ENCODE measurements around the gene LRRTM2. TPM values are rescaled to one million over a fixed set of nuclear protein-coding genes. Genes with fewer than 3 reads are reported as not detected.

LRRTM2 gene
- total and polyA plus RNA-seq, 4 donors, result 0.08 to 0.71 (median 0.24) TPM; not detected in 1

DNA sequence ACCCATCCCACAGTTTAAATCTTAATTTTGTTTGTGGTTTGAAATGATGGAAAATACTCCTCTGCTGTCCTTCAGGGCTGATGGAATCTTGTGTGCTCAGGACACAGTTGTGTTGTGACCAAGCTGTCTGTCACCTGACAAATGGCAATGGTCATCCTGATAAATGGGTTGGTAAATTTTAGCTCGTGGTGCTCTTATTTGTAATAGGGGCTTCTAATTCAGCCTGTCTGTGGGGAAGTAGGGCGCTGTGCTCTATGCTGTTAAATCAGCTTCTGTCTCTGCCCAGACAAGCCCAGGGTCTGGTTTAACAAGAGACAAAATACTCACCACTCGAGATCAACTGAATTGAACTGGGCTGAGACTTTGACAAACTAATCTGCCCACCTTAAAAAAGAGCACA, 4.5 kb downstream of the LRRTM2 start:
- Histone ChIP-seq H3K4me1 (ENCODE audit: control insufficient read depth in 4 of 4, insufficient read depth in 4 of 4, low read length in 3 of 4) (peaks cover 0 to 17% (median 4%) of the 10 kb centered on the region in 4 donors), H3K27ac (ENCODE audit: low read depth in 1 of 2, low read length in 2 of 2) (no peak overlapping the region), H3K9ac (ENCODE audit: low read depth in 1 of 2, low read length in 2 of 2) (no peak overlapping the region), H3K27me3 (ENCODE audit: control insufficient read depth in 4 of 4, insufficient read depth in 4 of 4, low read length in 3 of 4) (no peaks in the 10 kb centered on the region), H3K36me3 (ENCODE audit: control insufficient read depth in 4 of 4, insufficient read depth in 3 of 4, low read depth in 1 of 4, low read length in 3 of 4) (peaks cover 0 to 2% (median 0%) of the 10 kb centered on the region in 4 donors), H3K4me3 (ENCODE audit: low read depth in 1 of 3, low read length in 3 of 3) (no peak overlapping the region), H3K9me3 (ENCODE audit: control insufficient read depth in 4 of 4, low read length in 3 of 4) (no peaks in the 10 kb centered on the region)
- no peak for DNase-seq (ENCODE audit: low spot score)
- 82% methylated on average over 3 of the region's 3 CpGs for WGBS
- no peak for TF ChIP-seq FOXA1 (IDR thresholded peaks at IDR 0.05)
- TF ChIP-seq, protein P1, sequence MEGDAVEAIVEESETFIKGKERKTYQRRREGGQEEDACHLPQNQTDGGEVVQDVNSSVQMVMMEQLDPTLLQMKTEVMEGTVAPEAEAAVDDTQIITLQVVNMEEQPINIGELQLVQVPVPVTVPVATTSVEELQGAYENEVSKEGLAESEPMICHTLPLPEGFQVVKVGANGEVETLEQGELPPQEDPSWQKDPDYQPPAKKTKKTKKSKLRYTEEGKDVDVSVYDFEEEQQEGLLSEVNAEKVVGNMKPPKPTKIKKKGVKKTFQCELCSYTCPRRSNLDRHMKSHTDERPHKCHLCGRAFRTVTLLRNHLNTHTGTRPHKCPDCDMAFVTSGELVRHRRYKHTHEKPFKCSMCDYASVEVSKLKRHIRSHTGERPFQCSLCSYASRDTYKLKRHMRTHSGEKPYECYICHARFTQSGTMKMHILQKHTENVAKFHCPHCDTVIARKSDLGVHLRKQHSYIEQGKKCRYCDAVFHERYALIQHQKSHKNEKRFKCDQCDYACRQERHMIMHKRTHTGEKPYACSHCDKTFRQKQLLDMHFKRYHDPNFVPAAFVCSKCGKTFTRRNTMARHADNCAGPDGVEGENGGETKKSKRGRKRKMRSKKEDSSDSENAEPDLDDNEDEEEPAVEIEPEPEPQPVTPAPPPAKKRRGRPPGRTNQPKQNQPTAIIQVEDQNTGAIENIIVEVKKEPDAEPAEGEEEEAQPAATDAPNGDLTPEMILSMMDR (IDR thresholded peaks at IDR 0.05; ENCODE audit: low read depth, low read length, missing input control), result no peak
- no peak for TF ChIP-seq JUND (IDR thresholded peaks at IDR 0.05)
- no peak for TF ChIP-seq HNF4A (conservative IDR thresholded peaks at IDR 0.05)
- TF ChIP-seq RAD21 (IDR thresholded peaks at IDR 0.05), result no peak
- TF ChIP-seq HNF4G (IDR thresholded peaks at IDR 0.05), result no peak
- no peak for TF ChIP-seq RXRA (IDR thresholded peaks at IDR 0.05)
- TF ChIP-seq, protein P2, sequence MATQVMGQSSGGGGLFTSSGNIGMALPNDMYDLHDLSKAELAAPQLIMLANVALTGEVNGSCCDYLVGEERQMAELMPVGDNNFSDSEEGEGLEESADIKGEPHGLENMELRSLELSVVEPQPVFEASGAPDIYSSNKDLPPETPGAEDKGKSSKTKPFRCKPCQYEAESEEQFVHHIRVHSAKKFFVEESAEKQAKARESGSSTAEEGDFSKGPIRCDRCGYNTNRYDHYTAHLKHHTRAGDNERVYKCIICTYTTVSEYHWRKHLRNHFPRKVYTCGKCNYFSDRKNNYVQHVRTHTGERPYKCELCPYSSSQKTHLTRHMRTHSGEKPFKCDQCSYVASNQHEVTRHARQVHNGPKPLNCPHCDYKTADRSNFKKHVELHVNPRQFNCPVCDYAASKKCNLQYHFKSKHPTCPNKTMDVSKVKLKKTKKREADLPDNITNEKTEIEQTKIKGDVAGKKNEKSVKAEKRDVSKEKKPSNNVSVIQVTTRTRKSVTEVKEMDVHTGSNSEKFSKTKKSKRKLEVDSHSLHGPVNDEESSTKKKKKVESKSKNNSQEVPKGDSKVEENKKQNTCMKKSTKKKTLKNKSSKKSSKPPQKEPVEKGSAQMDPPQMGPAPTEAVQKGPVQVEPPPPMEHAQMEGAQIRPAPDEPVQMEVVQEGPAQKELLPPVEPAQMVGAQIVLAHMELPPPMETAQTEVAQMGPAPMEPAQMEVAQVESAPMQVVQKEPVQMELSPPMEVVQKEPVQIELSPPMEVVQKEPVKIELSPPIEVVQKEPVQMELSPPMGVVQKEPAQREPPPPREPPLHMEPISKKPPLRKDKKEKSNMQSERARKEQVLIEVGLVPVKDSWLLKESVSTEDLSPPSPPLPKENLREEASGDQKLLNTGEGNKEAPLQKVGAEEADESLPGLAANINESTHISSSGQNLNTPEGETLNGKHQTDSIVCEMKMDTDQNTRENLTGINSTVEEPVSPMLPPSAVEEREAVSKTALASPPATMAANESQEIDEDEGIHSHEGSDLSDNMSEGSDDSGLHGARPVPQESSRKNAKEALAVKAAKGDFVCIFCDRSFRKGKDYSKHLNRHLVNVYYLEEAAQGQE (IDR thresholded peaks at IDR 0.05), result no peak
- TF ChIP-seq SP1 (IDR thresholded peaks at IDR 0.05), result no peak
- no peak for TF ChIP-seq FOXA2 (IDR thresholded peaks at IDR 0.05)
- TF ChIP-seq YY1 (IDR thresholded peaks at IDR 0.05), result no peak
- no peak for TF ChIP-seq TAF1 (conservative IDR thresholded peaks at IDR 0.05)
- no peak for TF ChIP-seq NR2F2 (IDR thresholded peaks at IDR 0.05)
- TF ChIP-seq, protein P3, sequence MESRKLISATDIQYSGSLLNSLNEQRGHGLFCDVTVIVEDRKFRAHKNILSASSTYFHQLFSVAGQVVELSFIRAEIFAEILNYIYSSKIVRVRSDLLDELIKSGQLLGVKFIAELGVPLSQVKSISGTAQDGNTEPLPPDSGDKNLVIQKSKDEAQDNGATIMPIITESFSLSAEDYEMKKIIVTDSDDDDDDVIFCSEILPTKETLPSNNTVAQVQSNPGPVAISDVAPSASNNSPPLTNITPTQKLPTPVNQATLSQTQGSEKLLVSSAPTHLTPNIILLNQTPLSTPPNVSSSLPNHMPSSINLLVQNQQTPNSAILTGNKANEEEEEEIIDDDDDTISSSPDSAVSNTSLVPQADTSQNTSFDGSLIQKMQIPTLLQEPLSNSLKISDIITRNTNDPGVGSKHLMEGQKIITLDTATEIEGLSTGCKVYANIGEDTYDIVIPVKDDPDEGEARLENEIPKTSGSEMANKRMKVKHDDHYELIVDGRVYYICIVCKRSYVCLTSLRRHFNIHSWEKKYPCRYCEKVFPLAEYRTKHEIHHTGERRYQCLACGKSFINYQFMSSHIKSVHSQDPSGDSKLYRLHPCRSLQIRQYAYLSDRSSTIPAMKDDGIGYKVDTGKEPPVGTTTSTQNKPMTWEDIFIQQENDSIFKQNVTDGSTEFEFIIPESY (IDR thresholded peaks at IDR 0.05), result no peak
- TF ChIP-seq GABPA (IDR thresholded peaks at IDR 0.05 in 1 of 2, conservative IDR thresholded peaks at IDR 0.05 in 1 of 2), result no peak

DNA sequence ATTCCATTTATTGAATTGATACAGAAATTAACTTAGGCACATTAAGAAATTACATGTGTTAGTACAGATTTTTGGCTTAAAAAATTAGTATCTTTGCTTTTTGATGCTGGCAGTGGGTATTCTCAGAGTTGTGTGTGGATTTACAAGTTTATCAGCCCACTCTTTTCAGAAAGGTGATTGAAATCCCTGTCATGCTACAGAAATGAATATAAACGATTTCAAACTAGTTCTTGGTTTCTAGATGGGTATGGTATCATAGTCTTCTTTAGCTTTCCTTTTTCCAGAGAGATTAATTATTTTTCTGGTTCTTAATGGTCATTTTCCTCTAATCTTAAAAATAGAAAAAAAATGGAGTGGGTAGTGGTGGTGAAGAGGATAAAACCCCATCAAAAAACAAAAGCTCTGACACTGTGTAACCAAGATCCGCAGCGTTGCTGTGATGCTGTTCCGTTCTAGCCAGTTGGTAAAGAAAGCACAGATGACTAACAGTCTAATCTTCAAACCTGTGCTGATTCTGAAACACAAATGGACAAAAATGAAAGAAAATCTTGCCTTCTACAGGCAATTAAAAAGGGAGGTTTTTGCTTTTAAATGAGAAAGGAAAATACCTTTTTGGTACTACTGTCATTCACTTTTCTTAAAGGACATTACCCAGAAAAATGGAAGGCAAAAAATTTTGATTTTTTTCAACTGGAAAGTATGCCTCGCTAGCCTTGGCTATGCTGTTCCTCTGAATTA, 5.2 kb downstream of the LRRTM2 start:
- Histone ChIP-seq H3K4me3 (ENCODE audit: low read depth in 1 of 3, low read length in 3 of 3) (no peak overlapping the region), H3K36me3 (ENCODE audit: control insufficient read depth in 4 of 4, insufficient read depth in 3 of 4, low read depth in 1 of 4, low read length in 3 of 4) (peaks cover 0 to 2% (median 0%) of the 10 kb centered on the region in 4 donors), H3K9me3 (ENCODE audit: control insufficient read depth in 4 of 4, low read length in 3 of 4) (no peaks in the 10 kb centered on the region), H3K27ac (ENCODE audit: low read depth in 1 of 2, low read length in 2 of 2) (no peak overlapping the region), H3K27me3 (ENCODE audit: control insufficient read depth in 4 of 4, insufficient read depth in 4 of 4, low read length in 3 of 4) (no peaks in the 10 kb centered on the region), H3K9ac (ENCODE audit: low read depth in 1 of 2, low read length in 2 of 2) (no peak overlapping the region), H3K4me1 (ENCODE audit: control insufficient read depth in 4 of 4, insufficient read depth in 4 of 4, low read length in 3 of 4) (peaks cover 0 to 17% (median 4%) of the 10 kb centered on the region in 4 donors)
- no peak for DNase-seq (ENCODE audit: low spot score)
- 89% methylated on average over 5 of the region's 5 CpGs for WGBS
- TF ChIP-seq, protein P4, sequence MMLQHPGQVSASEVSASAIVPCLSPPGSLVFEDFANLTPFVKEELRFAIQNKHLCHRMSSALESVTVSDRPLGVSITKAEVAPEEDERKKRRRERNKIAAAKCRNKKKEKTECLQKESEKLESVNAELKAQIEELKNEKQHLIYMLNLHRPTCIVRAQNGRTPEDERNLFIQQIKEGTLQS (IDR thresholded peaks at IDR 0.05), result no peak

Measured in liver (tissue), 9 donors.